HG02885 (cell line): ENCODE data around the gene NCCRP1.

Experiments used
- ATAC-seq: cut with Tn5 transposase; IDR thresholded peaks from one replicate; pipeline ENCODE4 v1.9.1; 2021; ENCODE audit warnings: mild to moderate bottlenecking; ENCODE audit not compliant: unreplicated experiment, poor library complexity

NCCRP1 gene

DNA sequence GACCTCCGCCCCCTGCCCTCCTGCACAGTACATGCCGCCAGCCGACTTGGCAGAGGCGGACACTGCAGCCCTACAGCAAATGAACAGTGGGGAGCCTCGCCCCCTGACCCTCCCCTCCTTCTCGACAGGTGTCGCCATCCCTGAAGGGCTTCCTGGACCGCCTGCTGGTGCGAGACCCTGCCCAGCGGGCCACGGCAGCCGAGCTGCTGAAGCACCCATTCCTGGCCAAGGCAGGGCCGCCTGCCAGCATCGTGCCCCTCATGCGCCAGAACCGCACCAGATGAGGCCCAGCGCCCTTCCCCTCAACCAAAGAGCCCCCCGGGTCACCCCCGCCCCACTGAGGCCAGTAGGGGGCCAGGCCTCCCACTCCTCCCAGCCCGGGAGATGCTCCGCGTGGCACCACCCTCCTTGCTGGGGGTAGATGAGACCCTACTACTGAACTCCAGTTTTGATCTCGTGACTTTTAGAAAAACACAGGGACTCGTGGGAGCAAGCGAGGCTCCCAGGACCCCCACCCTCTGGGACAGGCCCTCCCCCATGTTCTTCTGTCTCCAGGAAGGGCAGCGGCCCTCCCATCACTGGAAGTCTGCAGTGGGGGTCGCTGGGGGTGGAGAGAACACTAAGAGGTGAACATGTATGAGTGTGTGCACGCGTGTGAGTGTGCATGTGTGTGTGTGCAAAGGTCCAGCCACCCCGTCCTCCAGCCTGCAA is 18.3 kb upstream of the NCCRP1 start:
- ATAC-seq = no peak

DNA sequence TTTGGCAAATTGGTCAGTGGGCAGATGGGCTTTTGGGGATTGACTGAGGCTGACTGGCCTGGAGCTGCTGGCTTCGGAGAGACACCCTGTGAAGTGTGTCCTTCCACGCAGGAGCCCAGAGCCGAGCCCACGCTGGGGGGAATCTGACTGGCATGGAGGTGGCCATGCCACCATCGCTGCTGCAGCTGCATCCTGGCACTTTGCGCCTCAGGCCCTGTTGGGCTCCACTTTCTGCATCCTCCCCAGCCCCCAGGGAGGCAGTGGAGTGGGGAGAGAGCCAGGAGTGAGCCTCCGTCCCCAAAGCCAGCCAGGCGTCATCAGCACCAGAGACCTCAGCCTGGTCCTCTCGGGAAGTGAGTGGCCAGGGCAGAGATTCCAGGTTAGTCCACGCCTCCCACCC is 17.0 kb upstream of the NCCRP1 start:
- ATAC-seq = no peak

DNA sequence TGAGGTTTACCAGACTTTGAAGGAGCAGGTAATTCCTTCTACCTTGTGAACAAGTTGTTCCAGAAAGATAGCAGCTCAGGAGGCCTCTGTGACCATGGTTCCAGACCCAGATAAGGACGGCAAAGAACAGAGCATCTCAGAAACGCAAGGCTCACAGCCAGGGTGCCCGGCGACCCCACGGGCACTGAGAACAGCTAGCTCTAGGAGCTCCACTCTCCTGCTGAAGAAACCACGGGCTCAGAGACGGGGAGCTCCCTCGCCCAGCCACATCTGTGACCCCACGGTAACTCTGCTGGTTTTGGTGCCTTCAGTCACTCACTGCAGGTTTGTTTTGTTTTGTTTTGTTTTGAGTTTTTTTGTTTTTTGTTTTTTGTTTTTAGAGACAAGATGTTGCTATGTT is 16.0 kb upstream of the NCCRP1 start:
- no peak for ATAC-seq

DNA sequence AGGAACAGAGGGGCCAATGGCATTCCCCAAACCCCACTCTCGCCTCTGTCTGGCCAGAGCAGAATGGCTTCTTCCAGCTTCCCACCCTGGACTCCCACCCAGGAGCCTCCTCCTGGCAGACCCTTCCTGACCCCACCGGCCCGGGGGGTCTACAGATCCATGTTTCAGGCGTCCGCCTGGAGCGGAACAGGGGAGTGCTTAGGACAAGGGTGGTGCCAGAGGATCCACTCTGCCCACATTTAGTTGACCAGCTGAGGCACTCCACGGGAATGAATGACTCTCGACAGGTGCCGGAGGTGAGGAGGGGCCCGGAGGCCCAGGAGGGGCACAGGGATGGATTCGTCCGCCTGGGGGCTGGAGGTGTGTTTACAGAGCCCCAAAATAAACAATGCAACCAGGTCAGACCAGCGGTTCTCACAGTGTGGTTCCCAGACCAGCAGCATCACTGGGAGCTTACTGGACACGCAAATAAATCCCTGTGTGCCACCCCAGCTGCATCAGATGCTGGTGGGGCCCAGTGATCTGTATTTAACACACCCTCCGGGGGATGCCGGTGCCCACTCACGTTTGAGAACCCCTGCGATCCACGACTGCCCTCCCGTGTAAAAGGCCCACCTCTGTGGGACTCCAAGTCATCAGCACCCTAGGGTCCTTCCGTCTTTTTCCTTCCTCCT is 15.1 kb upstream of the NCCRP1 start:
- no peak for ATAC-seq

- ATAC-seq = no peak
Measured at GRCh38 chr19:39182174-39182505, 14.6 kb upstream of the NCCRP1 start.

GRCh38 chr19:39183104-39183503 is 13.7 kb upstream of the NCCRP1 start:
- ATAC-seq = no peak

DNA sequence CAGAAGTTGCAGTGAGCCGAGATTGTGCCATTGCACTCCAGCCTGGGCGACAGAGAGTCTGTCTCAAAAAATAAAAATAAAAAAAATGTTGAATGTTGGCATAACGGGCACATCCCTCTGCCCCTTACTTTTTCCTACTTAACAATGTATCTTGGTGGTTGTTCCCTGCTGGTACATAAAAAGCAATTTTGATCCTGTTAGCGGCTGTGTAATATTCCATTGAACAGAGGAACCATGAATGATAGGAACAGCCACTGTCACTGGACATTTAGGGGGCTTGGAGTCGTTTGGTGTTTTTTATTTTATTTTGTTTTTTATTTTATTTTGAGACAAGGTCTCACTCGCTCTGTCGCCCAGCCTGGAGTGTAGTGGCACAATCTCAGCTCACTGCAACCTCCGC is 10.4 kb upstream of the NCCRP1 start:
- no peak for ATAC-seq

DNA sequence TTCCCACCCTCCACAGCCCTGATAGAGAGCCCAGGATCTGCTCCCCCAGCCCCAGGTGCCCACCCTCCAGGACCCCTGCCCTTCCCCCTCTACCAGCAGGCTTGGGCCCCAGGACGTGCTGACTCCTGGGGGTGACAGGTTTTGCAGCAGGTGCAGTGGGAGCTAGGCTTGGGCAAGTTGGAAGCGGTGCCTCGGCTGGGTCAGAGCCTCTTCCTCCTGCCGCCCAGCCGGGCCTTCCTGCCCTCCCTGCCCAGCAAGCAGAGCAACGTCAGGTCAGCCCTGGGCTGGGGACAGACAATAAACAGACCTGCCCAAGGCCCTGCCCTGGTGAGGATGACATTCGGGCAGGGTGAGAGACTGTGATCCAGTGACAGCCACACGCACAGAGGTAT is 9.2 kb upstream of the NCCRP1 start:
- ATAC-seq = no peak

DNA sequence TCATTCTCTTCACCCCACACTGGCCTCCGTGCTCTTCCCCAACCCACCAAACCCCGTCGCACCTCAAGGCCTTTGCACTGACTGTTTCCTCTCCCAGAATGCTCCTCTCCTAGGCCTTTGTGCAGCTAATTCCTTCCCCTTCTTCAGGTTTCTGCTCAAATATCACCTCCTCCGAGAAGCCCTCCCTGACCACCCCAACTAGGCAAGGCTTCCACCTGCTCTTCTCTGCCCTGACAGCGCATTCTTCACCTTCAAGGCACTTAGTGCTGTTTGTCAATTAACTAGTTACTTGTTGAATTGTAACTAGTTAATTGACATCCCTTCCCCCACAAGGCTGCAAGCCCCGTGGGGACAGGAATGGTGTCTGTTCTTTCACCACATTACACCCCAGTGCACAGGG is 7.8 kb upstream of the NCCRP1 start:
- no peak for ATAC-seq

DNA sequence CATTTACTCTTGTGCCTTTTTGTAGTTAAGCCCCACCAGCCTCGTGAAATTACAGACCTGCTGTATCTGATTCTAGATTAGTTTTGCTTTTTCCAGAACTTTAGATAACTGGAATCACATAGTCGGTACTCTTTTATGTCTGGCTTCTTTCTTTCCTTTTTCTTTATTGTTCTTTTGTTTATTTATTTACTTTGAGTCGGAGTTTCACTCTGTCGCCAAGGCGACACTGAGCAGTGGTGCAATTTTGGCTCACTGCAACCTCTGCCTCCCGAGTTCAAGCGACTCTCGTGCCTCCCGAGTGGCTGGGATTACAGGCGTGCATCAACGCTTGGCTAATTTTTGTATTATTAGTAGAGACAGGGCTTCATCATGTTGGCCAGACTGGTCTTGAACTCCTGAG is 6.0 kb upstream of the NCCRP1 start:
- ATAC-seq = no peak

DNA sequence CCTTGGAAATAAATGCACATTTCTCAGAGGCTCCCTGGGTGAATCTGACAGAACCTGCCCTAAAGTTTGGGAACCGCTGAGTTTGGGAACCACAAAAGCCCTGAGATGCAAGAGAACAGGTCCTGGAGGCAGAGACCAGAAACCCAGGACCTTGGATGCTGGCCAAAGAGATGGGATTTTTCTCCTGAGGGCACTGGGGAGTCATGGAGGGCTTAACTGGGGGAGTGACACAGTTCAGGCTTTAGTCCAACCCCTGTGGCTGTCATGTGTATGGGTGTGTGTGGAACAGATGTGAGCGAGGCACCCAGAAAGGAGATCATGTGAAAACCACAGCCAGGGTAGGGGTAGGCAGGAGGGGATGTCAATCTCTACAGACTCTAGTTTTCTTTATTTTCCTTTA is 3.9 kb upstream of the NCCRP1 start:
- ATAC-seq = no peak

DNA sequence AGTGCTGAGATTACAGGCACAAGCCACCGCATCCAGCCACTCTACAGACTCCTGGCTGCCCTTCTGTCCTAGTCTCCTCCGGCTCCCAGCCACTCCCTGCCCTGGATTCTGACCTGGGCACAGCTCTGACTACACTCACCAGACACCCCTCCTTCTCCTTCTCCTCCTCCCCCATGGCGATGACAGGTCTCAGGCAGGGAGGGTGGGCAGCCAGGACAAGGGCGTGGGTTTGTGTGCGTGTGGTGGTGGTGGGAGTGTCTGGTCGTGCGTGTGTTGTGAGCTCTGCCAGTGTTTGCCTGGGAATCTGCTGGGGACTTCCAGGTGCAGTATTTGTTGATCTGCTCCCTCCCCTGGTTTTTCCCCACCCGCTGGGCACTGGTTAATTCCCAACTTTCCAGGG is 3.0 kb upstream of the NCCRP1 start:
- ATAC-seq = no peak

GRCh38 chr19:39194832-39195542 is 1.8 kb upstream of the NCCRP1 start:
- ATAC-seq = no peak

- ATAC-seq = no peak
Measured at GRCh38 chr19:39195755-39196154, 1.0 kb upstream of the NCCRP1 start.

DNA sequence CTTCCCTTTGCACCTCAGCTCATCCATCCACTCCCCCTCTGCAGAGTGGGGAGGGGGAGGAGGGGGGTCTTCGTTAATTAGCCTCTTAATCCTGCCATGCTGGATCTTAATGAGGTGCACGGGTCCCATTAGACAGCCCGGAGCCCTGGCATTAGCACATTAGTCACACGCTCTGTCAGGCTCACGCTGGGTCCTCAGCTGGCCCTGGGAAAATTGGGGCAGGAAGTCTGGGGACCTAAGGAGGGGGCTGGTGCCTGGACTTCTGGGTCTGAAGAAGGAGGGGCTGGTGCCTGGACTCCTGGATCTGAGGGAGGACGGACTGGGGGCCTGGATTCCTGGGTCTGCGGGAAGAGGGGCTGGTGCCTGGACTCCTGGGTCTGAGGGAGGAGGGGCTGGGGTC is 444 bp upstream of the NCCRP1 start:
- ATAC-seq = no peak

DNA sequence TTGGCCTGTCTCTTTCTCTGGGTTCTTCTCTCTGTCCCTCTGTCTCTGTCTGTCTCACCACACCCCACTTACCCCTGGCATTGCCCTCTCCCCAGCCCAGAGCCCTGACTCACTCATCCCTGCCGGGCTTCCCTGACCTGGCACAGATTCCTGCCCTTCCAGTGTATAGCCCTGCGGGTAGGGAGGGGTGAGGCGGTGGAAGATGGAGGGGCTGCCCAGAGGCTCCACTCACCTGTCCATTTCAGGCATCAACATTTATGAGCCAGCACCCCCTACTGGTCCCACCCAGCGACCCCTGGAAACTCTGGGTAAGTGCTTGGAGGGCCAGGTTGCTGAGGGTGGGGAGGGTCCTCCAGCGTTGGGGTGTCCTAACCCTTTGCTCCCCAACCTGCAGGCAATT is 1.0 kb downstream of the NCCRP1 start:
- no peak for ATAC-seq

GRCh38 chr19:39199025-39199424 is 2.3 kb downstream of the NCCRP1 start:
- no peak for ATAC-seq

DNA sequence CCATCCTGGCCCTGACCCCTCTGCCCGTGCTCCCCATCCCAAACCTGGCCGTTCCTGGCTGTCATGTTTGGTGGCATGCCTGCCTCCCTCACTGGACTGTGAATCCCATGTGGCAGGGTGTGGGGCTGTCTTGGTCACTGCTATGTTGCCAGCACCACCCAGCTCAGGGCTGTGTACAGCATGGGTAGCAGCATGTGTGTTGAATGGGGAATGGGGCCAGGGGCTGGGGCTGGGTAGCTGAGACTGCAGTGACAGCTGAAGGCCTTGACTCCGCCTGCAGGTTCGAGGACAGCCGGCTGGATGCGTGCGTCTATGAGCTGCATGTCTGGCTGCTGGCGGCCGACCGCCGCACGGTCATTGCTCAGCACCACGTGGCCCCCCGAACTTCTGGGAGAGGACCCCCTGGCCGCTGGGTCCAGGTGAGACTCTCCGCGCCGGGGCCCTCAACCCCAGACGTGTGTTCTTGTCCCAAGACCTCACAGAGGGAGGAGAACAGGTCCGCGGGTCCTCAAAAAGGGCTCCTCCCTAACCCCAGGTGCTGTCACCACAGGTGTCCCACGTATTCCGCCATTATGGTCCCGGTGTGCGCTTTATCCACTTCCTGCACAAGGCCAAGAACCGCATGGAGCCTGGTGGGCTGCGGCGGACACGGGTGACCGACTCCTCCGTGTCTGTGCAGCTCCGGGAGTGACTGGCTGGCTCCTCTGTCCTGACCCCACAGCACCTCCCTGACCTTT is 3.5 kb downstream of the NCCRP1 start:
- ATAC-seq = no peak

DNA sequence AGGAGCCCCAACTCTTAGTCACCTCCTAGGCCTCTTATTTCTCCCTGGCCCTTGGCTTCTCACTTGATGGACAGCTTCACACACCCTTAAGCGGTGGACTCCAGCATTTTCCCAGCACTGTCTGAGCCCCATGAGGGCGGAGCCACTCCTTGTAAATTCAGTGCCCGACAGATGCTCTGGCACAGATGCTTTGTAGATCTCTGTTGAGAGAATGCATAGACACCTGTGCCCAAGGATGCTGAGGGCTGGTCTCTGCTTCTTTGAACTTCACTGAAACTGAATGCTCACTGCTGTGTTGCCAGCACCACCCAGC is 4.0 kb downstream of the NCCRP1 start:
- no peak for ATAC-seq

DNA sequence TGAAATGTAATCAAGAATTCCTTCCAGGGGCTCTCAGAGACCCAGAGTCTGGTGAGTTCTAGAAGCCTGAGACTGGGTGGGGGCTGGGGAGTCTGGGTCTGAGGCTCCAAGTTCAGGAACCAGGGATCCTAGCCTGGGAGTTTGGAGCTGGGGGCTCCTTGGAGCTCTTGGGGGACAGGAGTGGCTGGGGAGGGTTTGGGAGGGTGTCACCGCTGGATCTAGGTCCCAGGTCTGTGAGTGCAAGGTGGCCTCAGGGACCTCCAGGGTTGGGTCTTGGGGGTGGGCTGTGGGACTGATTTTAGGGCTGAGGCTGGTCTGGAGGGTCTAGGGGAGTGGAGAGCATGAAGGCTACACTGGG is 6.2 kb downstream of the NCCRP1 start:
- no peak for ATAC-seq
